ENCODE data around the gene GNAS.
A peak's percentile ranks its signal among the peaks of the same experiment; 100 is the strongest.

Gene GNAS

DNA sequence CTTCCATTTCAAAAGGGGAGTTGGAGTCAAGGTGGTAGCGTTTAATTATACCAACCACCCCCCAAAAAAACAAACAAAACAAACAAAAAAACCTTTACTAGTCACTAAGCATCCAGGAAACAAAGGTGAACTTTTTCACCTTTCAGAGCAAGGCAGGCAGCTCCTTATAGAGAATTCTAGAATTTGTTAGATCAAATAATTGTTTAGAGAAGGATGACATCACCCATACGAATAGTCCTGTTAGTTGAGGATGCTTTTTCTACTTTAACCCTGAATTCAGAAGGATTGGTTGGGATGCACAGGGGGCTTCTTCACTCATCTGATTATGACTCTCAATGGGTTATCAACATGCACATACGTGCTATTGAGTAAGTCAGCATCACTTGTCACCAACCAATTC is 44.3 kb downstream of the GNAS start:
- DNase-seq (ENCODE audit: insufficient read length, low spot score) (no peak), FAIRE-seq (no peak)
- no peak for TF ChIP-seq POLR2A (IDR thresholded peaks at IDR 0.05; ENCODE audit: low read depth, low read length)

DNA sequence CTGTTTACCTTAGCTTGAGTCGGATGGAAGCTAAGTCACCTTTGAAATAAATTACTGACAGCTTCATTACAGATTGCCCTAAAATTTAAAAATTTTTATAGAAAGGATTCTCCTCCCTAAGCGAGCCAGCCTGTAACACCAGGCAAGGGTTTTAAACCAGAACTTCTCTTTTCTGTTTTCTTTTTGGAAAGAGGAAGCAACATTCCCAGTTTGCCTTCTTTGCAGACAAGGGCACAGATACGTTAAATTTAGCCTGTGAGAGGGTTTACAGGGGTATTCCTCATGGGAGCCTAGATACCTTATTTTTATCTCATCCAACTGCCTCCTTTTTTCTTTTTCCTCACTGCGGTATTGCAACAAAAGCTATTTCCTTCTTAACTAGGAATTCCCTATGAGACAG is 45.0 kb downstream of the GNAS start:
- no peak for DNase-seq (ENCODE audit: insufficient read length, low spot score)
- no peak for FAIRE-seq
- TF ChIP-seq POLR2A (IDR thresholded peaks at IDR 0.05; ENCODE audit: low read depth, low read length), result no peak

DNA sequence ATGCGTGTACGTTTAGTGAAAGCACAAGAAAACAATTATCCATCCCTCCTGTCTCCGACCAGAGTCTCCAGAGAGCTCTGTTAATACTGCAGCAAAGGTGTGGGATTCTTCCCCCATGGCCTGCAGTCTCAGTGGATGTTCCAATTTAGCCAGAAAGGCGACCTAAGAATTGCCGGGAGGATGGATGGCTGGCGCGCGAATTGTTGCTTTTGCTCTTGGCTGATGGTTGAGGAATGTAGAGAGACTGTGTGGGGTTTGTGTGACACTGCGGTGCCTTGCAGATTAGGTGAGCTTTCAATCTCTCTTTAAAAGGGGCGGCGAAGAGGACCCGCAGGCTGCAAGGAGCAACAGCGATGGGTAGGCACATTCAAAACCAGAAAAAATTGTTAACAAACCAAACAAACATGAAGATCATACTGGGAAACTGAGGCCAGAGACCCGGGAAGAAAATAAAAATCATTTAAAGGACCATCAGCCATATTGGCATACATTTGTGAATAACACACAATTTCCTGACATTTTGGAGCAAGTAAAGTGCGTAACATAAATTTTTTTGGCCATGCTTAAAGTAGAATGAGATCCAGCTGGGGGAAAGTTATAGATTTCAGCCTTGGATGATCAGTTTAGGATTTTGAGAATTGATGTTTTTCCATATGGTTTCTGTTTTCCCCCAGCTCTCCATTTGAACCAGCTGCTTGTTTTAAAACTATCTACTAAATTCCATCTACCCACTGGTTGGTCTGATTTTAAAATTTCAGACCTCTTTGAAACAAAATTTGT is 46.3 kb downstream of the GNAS start:
- no peak for TF ChIP-seq POLR2A (IDR thresholded peaks at IDR 0.05; ENCODE audit: low read depth, low read length)
- DNase-seq (ENCODE audit: insufficient read length, low spot score) (no peak), FAIRE-seq (no peak)

DNA sequence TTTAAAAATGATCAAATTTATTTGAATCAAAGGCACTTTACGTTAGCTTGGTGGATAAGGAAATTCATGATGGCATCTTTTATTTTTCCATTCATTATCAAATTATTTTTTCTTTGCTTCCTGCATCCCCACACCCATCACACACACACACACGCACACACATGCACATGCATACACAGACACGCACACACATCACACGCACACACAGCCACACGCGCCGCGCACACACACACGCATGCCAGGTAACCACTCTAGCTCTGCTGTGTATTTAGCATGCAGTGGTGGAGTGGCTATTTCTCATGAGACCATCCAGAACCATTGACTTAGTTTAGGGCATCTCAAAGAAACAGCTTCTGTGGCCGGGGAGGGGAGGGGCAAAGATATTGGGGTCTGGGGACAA is 47.0 kb downstream of the GNAS start:
- FAIRE-seq (no peak), DNase-seq (ENCODE audit: insufficient read length, low spot score) (no peak)
- TF ChIP-seq POLR2A (IDR thresholded peaks at IDR 0.05; ENCODE audit: low read depth, low read length), result no peak

DNA sequence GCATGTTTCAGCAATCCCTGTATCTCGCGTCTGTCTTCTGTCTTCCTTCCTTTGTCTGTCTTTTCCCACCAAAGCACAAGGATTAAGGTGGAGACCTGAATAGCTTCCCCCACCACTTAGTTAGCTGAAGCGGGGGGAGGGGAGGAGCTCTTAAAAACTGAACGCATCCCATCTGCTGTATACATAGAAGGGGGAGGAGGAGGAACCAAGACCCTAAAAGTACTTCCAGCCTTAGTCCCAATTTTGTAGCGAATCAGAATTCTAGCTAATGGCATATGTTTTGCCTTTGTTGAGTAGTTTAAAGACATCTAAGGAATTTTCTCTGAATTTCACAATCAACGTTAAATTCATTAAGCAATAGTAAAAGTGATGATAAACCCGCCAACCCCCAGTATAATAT is 47.9 kb downstream of the GNAS start:
- no peak for DNase-seq (ENCODE audit: insufficient read length, low spot score)
- no peak for FAIRE-seq
- TF ChIP-seq POLR2A (IDR thresholded peaks at IDR 0.05; ENCODE audit: low read depth, low read length), result no peak

DNA sequence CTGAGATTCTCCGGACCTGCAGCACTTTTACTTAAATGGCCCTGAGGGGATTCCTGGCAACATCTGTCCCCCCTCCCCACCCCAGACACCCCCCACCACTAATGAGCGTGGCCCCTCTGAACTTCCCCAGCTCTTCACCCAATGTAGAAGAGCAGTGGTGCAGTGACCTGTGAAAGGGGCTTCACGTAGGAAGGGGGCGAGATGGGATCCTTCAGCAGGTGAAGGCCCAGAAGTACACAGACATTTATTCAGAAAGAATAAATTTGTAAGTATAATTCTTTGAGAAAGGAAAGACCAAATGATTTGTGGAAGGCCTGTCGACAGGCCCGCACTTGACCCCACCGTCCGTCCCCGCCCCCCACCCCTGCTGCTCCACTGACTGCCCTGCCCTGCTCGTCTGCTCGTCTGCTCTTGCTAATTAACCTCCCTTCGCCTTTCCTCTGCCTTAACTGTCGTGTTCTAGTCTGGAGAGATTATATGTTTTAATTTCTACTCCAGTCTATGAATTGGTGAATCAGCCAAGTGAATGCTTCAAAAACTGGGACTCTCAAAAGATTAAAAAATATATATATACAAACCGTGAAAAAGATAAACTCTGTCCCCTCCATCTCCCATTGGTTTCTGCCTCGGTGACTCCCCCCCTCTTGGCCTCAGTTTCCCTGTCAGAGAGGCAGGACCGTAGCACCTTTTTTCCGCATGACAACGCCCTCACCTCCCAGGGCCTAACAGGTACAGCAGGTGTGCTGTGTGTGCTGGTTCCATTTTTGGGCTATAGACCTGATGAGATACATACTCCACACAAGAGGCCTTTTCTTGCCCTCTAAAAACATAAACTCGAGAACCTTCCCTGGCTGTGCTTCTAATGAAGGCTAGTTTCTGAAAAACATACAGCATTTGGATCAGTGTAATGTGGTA is 49.2 kb downstream of the GNAS start:
- no peak for TF ChIP-seq POLR2A (IDR thresholded peaks at IDR 0.05; ENCODE audit: low read depth, low read length)
- no peak for FAIRE-seq
- no peak for DNase-seq (ENCODE audit: insufficient read length, low spot score)

DNA sequence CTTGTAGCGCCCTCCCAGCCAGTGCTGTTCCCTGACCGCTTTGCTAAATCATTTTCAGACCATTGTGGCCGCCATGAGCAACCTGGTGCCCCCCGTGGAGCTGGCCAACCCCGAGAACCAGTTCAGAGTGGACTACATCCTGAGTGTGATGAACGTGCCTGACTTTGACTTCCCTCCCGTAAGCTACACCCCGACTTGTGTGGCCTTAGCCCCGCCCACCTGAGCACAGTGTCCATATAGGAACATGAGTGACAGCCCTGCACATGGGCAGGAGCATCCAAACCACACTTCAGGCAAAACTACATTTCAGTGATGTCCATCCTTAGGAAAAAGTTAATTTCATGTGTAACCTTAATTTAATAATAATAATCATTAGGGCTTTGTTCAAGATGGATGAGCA is 51.1 kb downstream of the GNAS start:
- TF ChIP-seq POLR2A (IDR thresholded peaks at IDR 0.05; ENCODE audit: low read depth, low read length), result no peak
- FAIRE-seq, result no peak
- DNase-seq (ENCODE audit: insufficient read length, low spot score), result no peak

DNA sequence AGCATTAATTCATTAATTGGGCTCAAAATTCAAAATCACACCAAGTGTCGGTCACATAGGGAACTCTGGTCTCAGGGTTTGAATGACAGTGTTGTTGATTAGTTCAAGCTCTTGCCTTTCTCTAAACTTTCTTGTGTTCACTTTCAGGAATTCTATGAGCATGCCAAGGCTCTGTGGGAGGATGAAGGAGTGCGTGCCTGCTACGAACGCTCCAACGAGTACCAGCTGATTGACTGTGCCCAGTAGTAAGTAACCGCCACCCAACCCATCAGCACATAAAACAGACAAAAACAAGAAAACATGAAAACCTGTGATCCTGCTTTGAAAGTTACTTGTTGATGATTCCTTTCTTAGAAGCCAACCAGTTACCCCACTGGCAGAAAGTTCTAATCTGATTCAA is 52.7 kb downstream of the GNAS start:
- DNase-seq (ENCODE audit: insufficient read length, low spot score) (no peak), FAIRE-seq (no peak)
- TF ChIP-seq POLR2A (IDR thresholded peaks at IDR 0.05; ENCODE audit: low read depth, low read length), result no peak

DNA sequence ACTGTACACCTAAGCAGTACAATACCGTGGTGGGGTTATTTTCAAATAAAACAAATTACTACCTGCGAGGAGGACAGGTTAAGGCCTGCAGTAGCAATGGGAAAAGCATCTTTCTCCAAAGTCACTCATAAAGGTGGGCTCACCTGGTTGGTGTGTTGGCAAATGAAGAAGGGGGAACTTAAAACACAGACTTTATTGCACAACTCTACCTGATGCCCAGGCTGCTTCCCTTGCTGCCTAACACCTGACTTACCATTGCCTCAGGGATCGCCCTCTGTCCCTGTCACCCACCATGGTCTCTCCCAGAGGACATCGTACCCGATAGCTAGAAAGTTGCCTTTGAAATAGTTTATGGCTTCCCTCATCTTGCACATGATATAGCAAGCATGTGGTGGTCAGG is 53.6 kb downstream of the GNAS start:
- no peak for TF ChIP-seq POLR2A (IDR thresholded peaks at IDR 0.05; ENCODE audit: low read depth, low read length)
- DNase-seq (ENCODE audit: insufficient read length, low spot score) (no peak), FAIRE-seq (no peak)

DNA sequence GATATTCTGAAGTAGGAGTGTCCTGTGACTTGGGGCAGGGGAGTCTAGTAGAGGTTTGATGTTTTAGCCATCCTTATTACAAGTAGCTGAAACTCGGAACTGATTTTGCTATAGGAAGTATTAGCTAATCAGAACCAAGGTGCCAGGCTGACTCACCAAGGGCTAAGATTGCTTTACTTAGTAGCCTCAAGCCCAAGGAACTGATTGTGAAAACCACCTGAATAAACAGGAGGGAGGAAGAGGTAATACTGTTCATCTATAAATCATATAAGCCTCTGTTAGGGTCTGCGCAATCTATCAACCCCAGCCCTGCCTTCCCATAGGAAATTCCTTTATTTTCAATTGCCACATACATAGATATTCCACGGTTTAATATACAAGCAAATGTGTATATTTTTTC is 54.4 kb downstream of the GNAS start:
- no peak for FAIRE-seq
- DNase-seq (ENCODE audit: insufficient read length, low spot score), result no peak
- no peak for TF ChIP-seq POLR2A (IDR thresholded peaks at IDR 0.05; ENCODE audit: low read depth, low read length)

DNA sequence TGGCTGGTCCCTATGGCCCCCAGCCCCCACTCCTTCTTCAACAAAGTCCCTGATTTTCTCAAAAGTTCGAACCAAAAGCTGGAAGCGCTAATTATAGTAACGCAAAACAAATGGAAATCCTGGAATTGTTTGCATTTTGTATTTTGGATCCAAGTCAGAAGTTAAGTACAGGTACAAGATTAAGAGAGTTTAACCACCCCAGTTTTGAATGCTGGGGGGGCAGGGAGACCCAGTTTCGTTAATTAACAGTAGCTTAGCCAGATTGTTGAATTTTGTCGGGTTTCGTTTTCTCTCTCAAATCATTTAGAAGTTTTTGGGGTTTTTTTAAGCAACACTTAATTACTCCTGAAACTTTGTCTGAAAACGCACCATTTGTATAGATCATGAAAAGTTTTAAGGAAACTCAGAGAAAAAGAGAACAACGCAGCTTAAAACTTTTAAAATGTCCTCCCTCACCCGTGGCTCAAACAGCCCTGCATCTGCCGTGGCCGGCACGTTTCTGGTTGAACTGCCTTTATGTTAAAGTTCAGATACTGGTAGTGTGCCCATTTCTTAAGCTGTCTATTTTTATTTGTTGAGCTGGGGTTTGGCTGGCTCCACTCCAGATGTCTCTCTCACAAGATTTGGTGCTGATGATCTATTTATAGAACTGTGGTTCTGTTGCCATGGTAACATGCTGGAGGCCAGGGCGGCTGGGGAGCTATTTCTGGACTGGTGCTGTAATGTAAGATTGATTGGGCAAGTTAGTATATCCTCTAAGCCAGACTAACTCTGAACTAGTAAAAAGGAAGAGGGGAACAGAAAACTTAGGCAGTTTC is 55.0 kb downstream of the GNAS start:
- DNase-seq (ENCODE audit: insufficient read length, low spot score), result peak; percentile 40
- TF ChIP-seq POLR2A (IDR thresholded peaks at IDR 0.05; ENCODE audit: low read depth, low read length), result no peak
- FAIRE-seq, result no peak

DNA sequence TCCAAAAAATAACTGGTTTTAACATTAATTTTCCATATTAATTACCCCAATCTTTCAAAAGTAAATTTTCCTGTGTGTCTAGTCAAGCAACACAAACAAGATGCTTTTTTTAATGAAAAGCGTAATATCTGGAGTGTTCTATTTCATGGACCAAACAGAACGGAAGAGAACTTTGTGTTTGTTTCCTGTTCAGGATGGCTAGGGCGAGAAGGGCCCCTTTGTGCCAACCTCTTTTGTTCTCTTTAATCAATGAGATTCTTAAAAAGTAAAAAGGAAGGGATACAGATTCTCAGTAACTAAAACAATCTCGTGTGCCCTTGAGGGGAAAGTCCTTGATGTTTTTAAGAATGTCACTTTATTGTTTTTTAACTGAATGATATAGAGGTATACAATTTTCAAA is 55.7 kb downstream of the GNAS start:
- DNase-seq (ENCODE audit: insufficient read length, low spot score) (no peak), FAIRE-seq (no peak)
- no peak for TF ChIP-seq POLR2A (IDR thresholded peaks at IDR 0.05; ENCODE audit: low read depth, low read length)

DNA sequence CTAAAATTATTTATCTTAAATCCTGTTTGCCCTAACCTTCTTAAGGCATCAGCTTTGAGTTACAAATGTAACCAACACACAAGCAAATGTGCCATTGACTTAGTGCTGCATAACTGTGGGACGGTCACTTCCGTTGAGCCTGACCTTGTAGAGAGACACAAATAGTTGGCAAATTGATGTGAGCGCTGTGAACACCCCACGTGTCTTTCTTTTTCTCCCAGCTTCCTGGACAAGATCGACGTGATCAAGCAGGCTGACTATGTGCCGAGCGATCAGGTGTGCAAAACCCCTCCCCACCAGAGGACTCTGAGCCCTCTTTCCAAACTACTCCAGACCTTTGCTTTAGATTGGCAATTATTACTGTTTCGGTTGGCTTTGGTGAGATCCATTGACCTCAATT is 56.4 kb downstream of the GNAS start:
- no peak for TF ChIP-seq POLR2A (IDR thresholded peaks at IDR 0.05; ENCODE audit: low read depth, low read length)
- no peak for FAIRE-seq

DNA sequence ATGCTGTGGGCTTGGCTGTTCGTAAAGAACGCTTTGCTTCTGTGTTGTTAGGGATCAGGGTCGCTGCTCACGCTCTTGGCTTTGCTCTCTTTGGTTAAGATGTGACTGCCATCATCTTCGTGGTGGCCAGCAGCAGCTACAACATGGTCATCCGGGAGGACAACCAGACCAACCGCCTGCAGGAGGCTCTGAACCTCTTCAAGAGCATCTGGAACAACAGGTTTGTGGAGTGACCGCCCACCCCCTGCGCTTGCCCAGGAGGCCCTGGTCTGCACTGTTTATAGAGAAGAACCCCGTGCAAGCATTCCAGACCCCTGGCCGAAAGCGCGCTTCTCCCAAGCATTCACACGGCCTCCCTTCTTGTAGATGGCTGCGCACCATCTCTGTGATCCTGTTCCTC is 57.1 kb downstream of the GNAS start:
- no peak for TF ChIP-seq POLR2A (IDR thresholded peaks at IDR 0.05; ENCODE audit: low read depth, low read length)
- DNase-seq (ENCODE audit: insufficient read length, low spot score) (no peak), FAIRE-seq (no peak)

More for the DNA sequence above, 56.4 kb downstream of the GNAS start:
- no peak for DNase-seq (ENCODE audit: insufficient read length, low spot score)
